Activated gamma-delta T cell treated with anti-CD3 and anti-CD28 coated beads, Interleukin-2, amount 50 U/mL, for 16 hours (primary cell): ENCODE results near the gene LIMS4.
"Not testable (repeated sequence)": the region's sequence is repeated elsewhere in the genome, so short reads cannot be mapped to it uniquely, and the experiment has no call there.

Experiments
- DNase-seq: peaks from one replicate; pipeline ENCODE4 v3.0.0-alpha.2; 2020; ENCODE audit warnings: low read depth

LIMS4 gene

GRCh38 chr2:110472171-110473058, at the start of gene LIMS4:
Gene LIMS4, minus strand, starts transcription at chr2:110472816. Its CDS starts 38 bp downstream, at chr2:110472778.
- not testable (repeated sequence) for DNase-seq

- DNase-seq: not testable (repeated sequence)
Observed at GRCh38 chr2:110499755-110500377, 27.2 kb upstream of the LIMS4 start.

- DNase-seq: not testable (repeated sequence)
Observed at GRCh38 chr2:110496027-110496426, 23.4 kb upstream of the LIMS4 start.

GRCh38 chr2:110494488-110494887, 21.9 kb upstream of the LIMS4 start:
- DNase-seq: not testable (repeated sequence)

- DNase-seq: not testable (repeated sequence)
Observed at GRCh38 chr2:110488991-110489390, 16.4 kb upstream of the LIMS4 start.

GRCh38 chr2:110482697-110483096, 10.1 kb upstream of the LIMS4 start:
- not testable (repeated sequence) for DNase-seq

- not testable (repeated sequence) for DNase-seq
Observed at GRCh38 chr2:110481200-110481599, 8.6 kb upstream of the LIMS4 start.

GRCh38 chr2:110480084-110480483, 7.5 kb upstream of the LIMS4 start:
- DNase-seq: not testable (repeated sequence)

- DNase-seq: not testable (repeated sequence)
Observed at GRCh38 chr2:110477370-110477769, 4.8 kb upstream of the LIMS4 start.

- DNase-seq: not testable (repeated sequence)
Observed at GRCh38 chr2:110476952-110477351, 4.3 kb upstream of the LIMS4 start.

- DNase-seq: not testable (repeated sequence)
Observed at GRCh38 chr2:110475627-110476359, 3.2 kb upstream of the LIMS4 start.

- DNase-seq: not testable (repeated sequence)
Observed at GRCh38 chr2:110474898-110475297, 2.3 kb upstream of the LIMS4 start.

- not testable (repeated sequence) for DNase-seq
Observed at GRCh38 chr2:110473059-110473358, 393 bp upstream of the LIMS4 start.

- DNase-seq: not testable (repeated sequence)
Observed at GRCh38 chr2:110468921-110469320, 3.7 kb downstream of the LIMS4 start.

- DNase-seq: not testable (repeated sequence)
Observed at GRCh38 chr2:110465312-110465711, 7.3 kb downstream of the LIMS4 start.

- not testable (repeated sequence) for DNase-seq
Observed at GRCh38 chr2:110462458-110462857, 10.2 kb downstream of the LIMS4 start.

- not testable (repeated sequence) for DNase-seq
Observed at GRCh38 chr2:110460318-110460717, 12.3 kb downstream of the LIMS4 start.

GRCh38 chr2:110457214-110457590, 15.4 kb downstream of the LIMS4 start:
- DNase-seq: not testable (repeated sequence)

GRCh38 chr2:110456291-110457213, 16.1 kb downstream of the LIMS4 start:
- not testable (repeated sequence) for DNase-seq

- not testable (repeated sequence) for DNase-seq
Observed at GRCh38 chr2:110455080-110455670, 17.4 kb downstream of the LIMS4 start.

- DNase-seq: not testable (repeated sequence)
Observed at GRCh38 chr2:110450951-110451350, 21.7 kb downstream of the LIMS4 start.
